ENCODE data around the gene CD300LB. TPM values are rescaled to one million over a fixed set of nuclear protein-coding genes. Genes with fewer than 3 reads are reported as not detected.

The CD300LB gene
- not detected in 2 replicates for total RNA-seq (2021)
- long read RNA-seq: 0 reads

- Histone ChIP-seq H3K9me3 (ENCODE audit: control insufficient read depth, low read depth, low read length) (no peaks in the 10 kb centered on the region), H4K8ac (replicated peaks; ENCODE audit: insufficient read length, low read depth, low read length) (no peak within 1 kb of the TSS), H3K27me3 (ENCODE audit: insufficient read depth, low read length) (no peaks in the 10 kb centered on the region; the same call in 1 of the 2 replicates), H3K14ac (ENCODE audit: insufficient read depth, low read length) (no peak within 1 kb of the TSS; the same call in 1 of the 2 replicates), H4K20me1 (ENCODE audit: control insufficient read depth, insufficient read depth, insufficient read length) (no peaks in the 10 kb centered on the region), H3K18ac (ENCODE audit: insufficient read length, low read depth, low read length) (no peak within 1 kb of the TSS), H3T11ph (ENCODE audit: low read length) (no peak within 1 kb of the TSS), H2BK12ac (ENCODE audit: insufficient read length, low read depth, low read length) (peak within 1 kb of the TSS; percentile 98), H2BK20ac (ENCODE audit: low read depth, low read length, poor library complexity, severe bottlenecking) (no peak within 1 kb of the TSS), H4K91ac (ENCODE audit: insufficient read length, low read depth, low read length) (no peak within 1 kb of the TSS), H3K56ac (ENCODE audit: insufficient read length, low read depth, low read length) (no peak within 1 kb of the TSS), H2AFZ (ENCODE audit: low read length) (no peak within 1 kb of the TSS), H3K4ac (ENCODE audit: low read depth, low read length) (no peak within 1 kb of the TSS), H4K5ac (ENCODE audit: insufficient read length, low read depth, low read length) (no peak within 1 kb of the TSS), H2AK5ac (ENCODE audit: insufficient read length, low read length) (no peak within 1 kb of the TSS), H3K27ac (ENCODE audit: insufficient read length, low read depth, low read length) (no peak within 1 kb of the TSS), H3K9ac (ENCODE audit: extremely low read depth, insufficient read length, low read length) (no peak within 1 kb of the TSS), H3K23me2 (ENCODE audit: insufficient read length, low read depth, low read length, poor library complexity, severe bottlenecking) (no peaks in the 10 kb centered on the region), H2BK120ac (ENCODE audit: low read depth, low read length, poor library complexity, severe bottlenecking) (no peak within 1 kb of the TSS), H2BK15ac (ENCODE audit: low read depth, low read length) (no peak within 1 kb of the TSS), H3K79me2 (ENCODE audit: insufficient read depth, low read length) (no peaks in the 10 kb centered on the region), H3K23ac (ENCODE audit: insufficient read length, low read depth, low read length) (no peak within 1 kb of the TSS), H3K79me1 (ENCODE audit: insufficient read depth, low read depth, low read length, poor library complexity, severe bottlenecking) (no peaks in the 10 kb centered on the region), H3K4me1 (ENCODE audit: insufficient read depth, low read length) (peaks cover 2% of the 10 kb centered on the region), H3K4me2 (ENCODE audit: insufficient read depth, insufficient read length, low read length) (no peak within 1 kb of the TSS), H2BK5ac (ENCODE audit: insufficient read length, low read length) (no peak within 1 kb of the TSS)
- no peak within 1 kb of the TSS for H3K4me3 Mint-ChIP-seq
- H3K36me3 Mint-ChIP-seq (ENCODE audit: insufficient read depth in 1 of 3, low read depth in 3 of 3): no peaks in the 10 kb centered on the region; a peak in 2 of 7 replicates
- whole genome bisulfite sequencing (ENCODE audit: extremely low coverage, insufficient read length, low lambda C conversion rate): no CpG with 5 or more reads among the region's 10 CpGs
- peaks cover 54% of the 10 kb centered on the region for H3K27me3 Mint-ChIP-seq (ENCODE audit: low read depth)
- peak within 1 kb of the TSS in 1 of 3 experiments; percentile 9; a peak in 1 of 7 replicates for H3K27ac Mint-ChIP-seq
- TF ChIP-seq, protein P1, sequence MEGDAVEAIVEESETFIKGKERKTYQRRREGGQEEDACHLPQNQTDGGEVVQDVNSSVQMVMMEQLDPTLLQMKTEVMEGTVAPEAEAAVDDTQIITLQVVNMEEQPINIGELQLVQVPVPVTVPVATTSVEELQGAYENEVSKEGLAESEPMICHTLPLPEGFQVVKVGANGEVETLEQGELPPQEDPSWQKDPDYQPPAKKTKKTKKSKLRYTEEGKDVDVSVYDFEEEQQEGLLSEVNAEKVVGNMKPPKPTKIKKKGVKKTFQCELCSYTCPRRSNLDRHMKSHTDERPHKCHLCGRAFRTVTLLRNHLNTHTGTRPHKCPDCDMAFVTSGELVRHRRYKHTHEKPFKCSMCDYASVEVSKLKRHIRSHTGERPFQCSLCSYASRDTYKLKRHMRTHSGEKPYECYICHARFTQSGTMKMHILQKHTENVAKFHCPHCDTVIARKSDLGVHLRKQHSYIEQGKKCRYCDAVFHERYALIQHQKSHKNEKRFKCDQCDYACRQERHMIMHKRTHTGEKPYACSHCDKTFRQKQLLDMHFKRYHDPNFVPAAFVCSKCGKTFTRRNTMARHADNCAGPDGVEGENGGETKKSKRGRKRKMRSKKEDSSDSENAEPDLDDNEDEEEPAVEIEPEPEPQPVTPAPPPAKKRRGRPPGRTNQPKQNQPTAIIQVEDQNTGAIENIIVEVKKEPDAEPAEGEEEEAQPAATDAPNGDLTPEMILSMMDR (conservative IDR thresholded peaks at IDR 0.05): no peak
- no peaks in the 10 kb centered on the region; a peak in 2 of 5 replicates for H3K9me3 Mint-ChIP-seq
- peak; percentile 25 for DNase-seq
- peaks cover 8 to 10% of the 10 kb centered on the region in 2 experiments for H3K4me1 Mint-ChIP-seq
Measured at GRCh38 chr17:74531231-74531761, at the start of gene CD300LB. TSS of gene CD300LB (minus strand) at chr17:74531475. CDS start at chr17:74531350, 125 bp downstream.
